Measurements from ENCODE around the gene ZNF532.

The ZNF532 gene

GRCh38 chr18:58870621-58871020 lies 5.9 kb downstream of the ZNF532 start:
- no peak overlapping the region for H3K4me3 ChIP-seq (ENCODE audit: low read depth, low read length)
- TF ChIP-seq CTCF (IDR thresholded peaks at IDR 0.05; ENCODE audit: low read depth, low read length) = no peak

GRCh38 chr18:58871514-58872420 lies 7.1 kb downstream of the ZNF532 start:
- H3K4me3 ChIP-seq (ENCODE audit: low read depth, low read length) = peak overlapping the region; percentile 27
- no peak for TF ChIP-seq CTCF (IDR thresholded peaks at IDR 0.05; ENCODE audit: low read depth, low read length)

GRCh38 chr18:58878640-58879039 lies 14.0 kb downstream of the ZNF532 start:
- no peak overlapping the region for H3K4me3 ChIP-seq (ENCODE audit: low read depth, low read length)
- no peak for TF ChIP-seq CTCF (IDR thresholded peaks at IDR 0.05; ENCODE audit: low read depth, low read length)

GRCh38 chr18:58881477-58881876 lies 16.8 kb downstream of the ZNF532 start:
- H3K4me3 ChIP-seq (ENCODE audit: low read depth, low read length) = no peak overlapping the region
- no peak for TF ChIP-seq CTCF (IDR thresholded peaks at IDR 0.05; ENCODE audit: low read depth, low read length)

- no peak for TF ChIP-seq CTCF (IDR thresholded peaks at IDR 0.05; ENCODE audit: low read depth, low read length)
- no peak overlapping the region for H3K4me3 ChIP-seq (ENCODE audit: low read depth, low read length)
Measured at GRCh38 chr18:58882044-58882443, 17.4 kb downstream of the ZNF532 start.

- no peak overlapping the region for H3K4me3 ChIP-seq (ENCODE audit: low read depth, low read length)
- no peak for TF ChIP-seq CTCF (IDR thresholded peaks at IDR 0.05; ENCODE audit: low read depth, low read length)
Measured at GRCh38 chr18:58882686-58883085, 18.0 kb downstream of the ZNF532 start.

- H3K4me3 ChIP-seq (ENCODE audit: low read depth, low read length) = no peak overlapping the region
- TF ChIP-seq CTCF (IDR thresholded peaks at IDR 0.05; ENCODE audit: low read depth, low read length) = no peak
Measured at GRCh38 chr18:58884680-58885079, 20.0 kb downstream of the ZNF532 start.
